Smooth muscle cell (in vitro differentiated cells): ENCODE data around the gene RNF182. TPM values are rescaled to one million over a fixed set of nuclear protein-coding genes. Genes with fewer than 3 reads are reported as not detected.

Experiments used
- DNase-seq: peaks from one replicate; lab custom pipeline; 2025; ENCODE audit not compliant: unreplicated experiment; lab: John Stamatoyannopoulos, UW
- H2AFZ ChIP-seq: fragments of 200-600 bp; sonication (generic); 2 replicates; pipeline ENCODE4 v1.6.0; 2016; ENCODE audit warnings: antibody characterized with exemption, low read depth, mild to moderate bottlenecking
- H3F3A ChIP-seq: fragments of 200-600 bp; sonication (generic); 2 replicates; pipeline ENCODE4 v1.6.0; 2017; ENCODE audit warnings: antibody characterized with exemption, low read depth
- H3K27ac ChIP-seq: fragments of 200-600 bp; sonication (generic); 2 replicates; pipeline ENCODE4 v1.5.1; 2016; ENCODE audit warnings: low read depth, mild to moderate bottlenecking
- H3K27me3 ChIP-seq: fragments of 200-600 bp; sonication (generic); 2 replicates; pipeline ENCODE4 v1.6.1; 2016; ENCODE audit warnings: low read depth, mild to moderate bottlenecking
- H3K36me3 ChIP-seq: fragments of 200-600 bp; sonication (generic); 2 replicates; pipeline ENCODE4 v1.5.1; 2016; ENCODE audit warnings: low read depth
- H3K4me1 ChIP-seq: fragments of 200-600 bp; sonication (generic); 2 replicates; pipeline ENCODE4 v1.5.1; 2016; ENCODE audit warnings: low read depth
- H3K4me2 ChIP-seq: fragments of 200-600 bp; sonication (generic); 2 replicates; pipeline ENCODE4 v1.6.0; 2016; ENCODE audit warnings: mild to moderate bottlenecking
- H3K4me3 ChIP-seq: fragments of 200-600 bp; sonication (generic); 2 replicates; pipeline ENCODE4 v1.5.1; 2016; ENCODE audit warnings: mild to moderate bottlenecking
- H3K79me2 ChIP-seq: fragments of 200-600 bp; sonication (generic); 2 replicates; pipeline ENCODE4 v1.6.0; 2016; ENCODE audit warnings: low read depth, mild to moderate bottlenecking
- H3K9ac ChIP-seq: fragments of 200-600 bp; sonication (generic); 2 replicates; pipeline ENCODE4 v1.6.0; 2016; ENCODE audit warnings: low read depth
- H3K9me3 ChIP-seq: fragments of 200-600 bp; sonication (generic); replicated peaks from 2 replicates; pipeline ENCODE4 v1.5.1; 2016; ENCODE audit warnings: low read depth
- H4K20me1 ChIP-seq: fragments of 200-600 bp; sonication (generic); 2 replicates; pipeline ENCODE4 v1.6.0; 2016; ENCODE audit warnings: low read depth
- CTCF ChIP-seq: fragments of 200-600 bp; sonication (generic); IDR thresholded peaks from 2 replicates; pipeline ENCODE4 v1.5.1; 2017; ENCODE audit warnings: borderline replicate concordance, mild to moderate bottlenecking, antibody characterized with exemption; ENCODE audit not compliant: insufficient read depth, poor library complexity, severe bottlenecking
- WGBS: methylation state at CpG from one replicate; pipeline ENCODE4 v1.1.7; 2016; ENCODE audit warnings: low lambda C conversion rate; 5-methylcytosine and 5-hydroxymethylcytosine counted together
- polyA plus RNA-seq: library from polyadenylated mRNA; unstranded; fragments of >200 nt; fragmentation: Nextera tagmentation; extraction: Ambion mirVana; gene quantifications from 2 replicates; pipeline ENCODE4 v1.2.1, GENCODE V29; 2016
- total RNA-seq: library from RNA; depleted of rRNA; stranded (reverse); fragments of >200 nt; gene quantifications from 2 replicates; pipeline ENCODE4 v1.2.3, GENCODE V29; 2014

RNF182 gene
- total and polyA plus RNA-seq, 2 experiments from 2014 or later, result 0.76 TPM; not detected in 1

DNA sequence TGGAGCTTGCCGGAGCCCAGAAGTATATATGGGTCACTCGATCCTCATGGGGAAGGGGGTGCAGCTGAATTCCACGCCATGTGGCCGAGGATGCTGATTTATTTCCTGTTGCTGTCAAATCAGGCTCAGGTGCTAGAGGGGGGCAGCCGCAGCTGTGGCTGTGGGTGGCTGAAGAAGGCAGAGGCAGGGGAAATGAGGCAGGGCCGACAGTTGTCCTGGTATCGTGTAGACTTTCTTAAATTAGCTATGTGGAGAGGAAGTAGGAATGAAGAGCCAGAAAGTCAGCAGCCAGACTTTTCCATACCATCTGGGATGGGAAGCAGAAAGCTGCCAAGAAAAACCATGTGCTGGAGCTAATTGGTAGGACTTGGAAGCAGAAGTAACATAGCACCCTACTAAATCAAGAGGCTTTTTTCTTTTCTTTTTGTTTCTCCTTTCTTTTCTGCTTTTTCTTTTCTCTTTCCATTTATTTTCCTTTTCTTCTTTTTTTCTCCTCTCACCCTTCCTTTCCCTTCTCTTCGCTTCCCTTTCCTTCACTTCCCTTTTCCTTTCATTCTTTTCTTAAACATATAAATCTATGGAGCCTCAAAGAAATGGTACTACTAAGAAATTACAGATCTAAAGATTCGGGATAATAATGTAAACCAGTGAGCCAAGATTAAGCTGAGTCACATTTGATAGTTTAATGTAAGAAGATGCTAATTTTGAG is 102.2 kb downstream of the RNF182 start:
- H2AFZ ChIP-seq, result no peak overlapping the region
- no peak overlapping the region for H3K4me3 ChIP-seq
- no peaks in the 10 kb centered on the region for H4K20me1 ChIP-seq
- H3K9ac ChIP-seq, result no peak overlapping the region
- H3F3A ChIP-seq, result no peaks in the 10 kb centered on the region
- DNase-seq, result no peak
- no peaks in the 10 kb centered on the region for H3K79me2 ChIP-seq
- no peak for TF ChIP-seq CTCF
- H3K27me3 ChIP-seq, result peaks cover 7% of the 10 kb centered on the region
- H3K4me2 ChIP-seq, result no peak overlapping the region
- H3K36me3 ChIP-seq, result no peaks in the 10 kb centered on the region
- whole genome bisulfite sequencing, result 87% methylated on average over 9 of the region's 9 CpGs
- peaks cover 14% of the 10 kb centered on the region for H3K4me1 ChIP-seq
- H3K9me3 ChIP-seq, result no peaks in the 10 kb centered on the region
- no peak overlapping the region for H3K27ac ChIP-seq

DNA sequence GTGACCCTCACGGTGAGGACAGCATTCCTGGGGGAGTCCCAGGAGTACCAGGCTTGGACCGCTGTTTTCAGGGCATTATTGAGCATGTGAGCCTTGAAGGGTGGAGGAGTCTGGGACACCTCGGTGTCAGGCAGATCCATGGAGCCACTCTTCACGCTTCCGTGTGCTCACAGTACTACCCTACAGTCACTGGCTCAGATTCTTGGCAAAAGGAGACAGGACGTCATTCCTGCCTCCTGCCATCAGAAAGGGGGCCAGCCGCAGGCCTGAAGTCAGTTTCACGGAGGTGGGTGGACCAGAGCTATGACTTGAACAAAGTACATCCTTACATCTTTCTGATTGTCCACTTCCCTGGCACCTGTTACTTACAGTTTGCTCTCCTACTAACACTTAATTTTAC is 103.9 kb downstream of the RNF182 start:
- Histone ChIP-seq H3K79me2 (no peaks in the 10 kb centered on the region), H3F3A (no peaks in the 10 kb centered on the region), H3K27me3 (peaks cover 7% of the 10 kb centered on the region), H3K4me2 (no peak overlapping the region), H3K27ac (no peak overlapping the region), H2AFZ (no peak overlapping the region), H4K20me1 (no peaks in the 10 kb centered on the region), H3K4me1 (peaks cover 13% of the 10 kb centered on the region), H3K36me3 (no peaks in the 10 kb centered on the region), H3K4me3 (no peak overlapping the region), H3K9ac (no peak overlapping the region), H3K9me3 (no peaks in the 10 kb centered on the region)
- 97% methylated on average over 8 of the region's 8 CpGs for WGBS
- no peak for DNase-seq
- TF ChIP-seq CTCF, result no peak

DNA sequence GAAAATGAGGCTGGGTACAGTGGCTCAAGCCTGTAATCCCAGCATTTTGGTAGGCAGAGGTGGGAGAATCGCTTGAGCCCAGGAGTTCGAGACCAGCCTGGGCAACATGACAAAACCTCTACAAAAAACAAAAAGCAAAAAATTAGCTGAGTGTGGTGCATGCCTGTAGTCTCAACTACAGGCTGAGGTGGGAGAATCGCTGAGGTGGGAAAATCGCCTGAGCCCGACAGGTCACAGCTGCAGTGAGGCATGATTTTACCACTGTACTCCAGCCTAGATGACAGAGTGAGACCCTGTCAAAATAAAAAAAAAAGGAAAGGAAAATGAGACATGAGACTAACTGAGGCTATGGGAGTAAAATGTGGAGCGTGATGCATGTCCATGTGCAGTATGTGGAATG is 104.9 kb downstream of the RNF182 start:
- WGBS, result 93% methylated on average over 6 of the region's 6 CpGs
- Histone ChIP-seq H3K9ac (no peak overlapping the region), H3K4me2 (no peak overlapping the region), H3K36me3 (no peaks in the 10 kb centered on the region), H4K20me1 (no peaks in the 10 kb centered on the region), H3K79me2 (no peaks in the 10 kb centered on the region), H3K27ac (no peak overlapping the region), H3K9me3 (no peaks in the 10 kb centered on the region), H3F3A (no peaks in the 10 kb centered on the region), H3K4me1 (peaks cover 4% of the 10 kb centered on the region), H2AFZ (no peak overlapping the region), H3K27me3 (peaks cover 7% of the 10 kb centered on the region), H3K4me3 (no peak overlapping the region)
- no peak for TF ChIP-seq CTCF
- DNase-seq, result no peak

Other genes with a start within 250 kb of the RNF182 start
- gene RANBP9, start 213.1 kb upstream of the RNF182 start, total RNA-seq, result 40.9 and 50.3 TPM in 2 replicates
- 26.9 and 29.5 TPM in 2 replicates for gene RANBP9, start 213.1 kb upstream of the RNF182 start, polyA plus RNA-seq
- 11.3 and 12.9 TPM in 2 replicates for gene MCUR1, start 110.4 kb upstream of the RNF182 start, total RNA-seq
- gene MCUR1, start 110.4 kb upstream of the RNF182 start, polyA plus RNA-seq, result 23.4 and 25.5 TPM in 2 replicates
- gene CD83, start 192.8 kb downstream of the RNF182 start, total RNA-seq, result 3.1 and 4.0 TPM in 2 replicates
- gene CD83, start 192.8 kb downstream of the RNF182 start, polyA plus RNA-seq, result 1.9 and 2.3 TPM in 2 replicates